ENCODE results near the gene ARL8A.
A peak's percentile ranks its signal among the peaks of the same experiment; 100 is the strongest.
"Not testable (repeated sequence)": the region's sequence is repeated elsewhere in the genome, so short reads cannot be mapped to it uniquely, and the experiment has no call there.

Gene ARL8A

DNA sequence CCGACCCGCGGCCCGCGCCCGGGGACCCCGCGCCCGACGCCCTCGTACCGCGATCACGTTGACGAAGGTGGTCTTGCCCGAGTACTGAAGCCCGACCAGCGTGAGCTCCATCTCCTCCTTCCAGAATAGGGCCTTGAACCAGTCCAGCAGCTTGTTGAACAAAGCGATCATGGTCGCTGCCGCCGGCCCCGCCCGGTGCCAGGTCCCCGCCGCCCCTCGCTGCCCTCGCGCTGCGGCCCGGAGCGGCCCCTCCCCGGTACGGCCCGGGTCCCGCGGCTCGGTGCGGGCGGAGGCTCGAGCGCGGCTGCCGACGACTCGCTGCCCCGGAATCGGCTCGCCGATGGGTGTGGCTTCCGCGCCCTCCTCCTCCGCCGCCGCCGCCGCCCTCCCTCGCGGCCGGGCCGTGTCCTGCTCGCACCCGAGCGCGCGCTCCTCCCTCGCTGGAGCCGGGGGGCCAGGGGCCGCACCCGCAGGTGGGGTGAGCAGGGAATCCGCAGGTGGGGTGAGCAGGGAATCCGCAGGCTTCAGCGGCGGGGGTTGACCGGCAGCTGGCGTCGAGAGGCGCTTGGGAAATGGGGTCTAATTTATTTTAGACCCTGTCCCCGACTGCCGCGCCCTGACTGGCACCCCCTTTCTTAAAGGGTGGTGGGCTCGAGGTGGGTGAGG lies at the start of gene ARL8A:
TSS of gene ARL8A (minus strand) at position 336 of the 666 bp plus-strand sequence. CDS start at position 171, 165 bp downstream.
- no peak for FAIRE-seq

DNA sequence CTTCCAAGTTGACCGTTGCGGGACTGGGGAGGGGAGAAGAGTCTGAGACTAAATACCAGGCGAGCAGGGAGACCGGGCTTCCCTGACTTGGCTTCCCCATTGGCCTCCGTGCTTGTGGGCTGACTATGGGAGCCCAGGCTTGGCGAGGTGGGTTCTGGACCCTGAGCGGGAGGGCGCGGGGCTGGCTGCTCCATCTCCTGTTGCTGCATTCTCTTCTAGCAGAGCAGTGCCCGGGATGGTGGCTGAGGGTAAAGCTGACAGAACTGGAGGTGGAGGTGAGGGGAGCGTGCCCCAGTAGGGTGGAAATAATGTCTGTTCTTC lies 49.8 kb upstream of the ARL8A start:
- no peak for FAIRE-seq

DNA sequence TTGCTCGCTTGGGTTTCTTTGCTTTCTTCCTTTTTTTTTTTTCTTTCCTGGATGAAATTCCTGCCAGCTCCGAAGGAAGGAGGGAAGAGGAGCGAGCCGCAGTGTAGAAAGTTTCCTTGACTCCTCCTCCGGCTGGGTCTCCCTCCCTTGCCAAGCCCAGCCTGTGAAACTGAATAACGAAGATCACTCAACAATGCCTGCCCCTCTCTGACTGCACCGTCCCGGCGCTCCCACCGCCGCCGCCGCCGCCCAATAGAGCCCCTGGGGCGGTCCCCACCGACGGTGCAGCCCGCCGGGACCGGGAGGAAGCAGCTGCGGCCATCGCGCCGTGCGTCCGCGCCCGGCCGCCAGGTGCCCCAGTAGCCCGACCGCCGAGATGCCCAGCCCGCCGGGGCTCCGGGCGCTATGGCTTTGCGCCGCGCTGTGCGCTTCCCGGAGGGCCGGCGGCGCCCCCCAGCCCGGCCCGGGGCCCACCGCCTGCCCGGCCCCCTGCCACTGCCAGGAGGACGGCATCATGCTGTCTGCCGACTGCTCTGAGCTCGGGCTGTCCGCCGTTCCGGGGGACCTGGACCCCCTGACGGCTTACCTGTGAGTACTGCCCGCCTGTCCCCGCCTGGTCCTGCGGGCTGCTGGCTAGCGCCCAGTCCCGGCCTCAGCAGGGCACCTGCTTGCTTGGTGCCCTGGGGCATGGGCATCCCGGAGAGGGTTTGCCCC lies 49.2 kb upstream of the ARL8A start, which contains the start of gene LGR6:
TSS of gene LGR6 (plus strand) at position 186 of the 714 bp plus-strand sequence. CDS start at position 377, 191 bp downstream.
- FAIRE-seq = no peak

DNA sequence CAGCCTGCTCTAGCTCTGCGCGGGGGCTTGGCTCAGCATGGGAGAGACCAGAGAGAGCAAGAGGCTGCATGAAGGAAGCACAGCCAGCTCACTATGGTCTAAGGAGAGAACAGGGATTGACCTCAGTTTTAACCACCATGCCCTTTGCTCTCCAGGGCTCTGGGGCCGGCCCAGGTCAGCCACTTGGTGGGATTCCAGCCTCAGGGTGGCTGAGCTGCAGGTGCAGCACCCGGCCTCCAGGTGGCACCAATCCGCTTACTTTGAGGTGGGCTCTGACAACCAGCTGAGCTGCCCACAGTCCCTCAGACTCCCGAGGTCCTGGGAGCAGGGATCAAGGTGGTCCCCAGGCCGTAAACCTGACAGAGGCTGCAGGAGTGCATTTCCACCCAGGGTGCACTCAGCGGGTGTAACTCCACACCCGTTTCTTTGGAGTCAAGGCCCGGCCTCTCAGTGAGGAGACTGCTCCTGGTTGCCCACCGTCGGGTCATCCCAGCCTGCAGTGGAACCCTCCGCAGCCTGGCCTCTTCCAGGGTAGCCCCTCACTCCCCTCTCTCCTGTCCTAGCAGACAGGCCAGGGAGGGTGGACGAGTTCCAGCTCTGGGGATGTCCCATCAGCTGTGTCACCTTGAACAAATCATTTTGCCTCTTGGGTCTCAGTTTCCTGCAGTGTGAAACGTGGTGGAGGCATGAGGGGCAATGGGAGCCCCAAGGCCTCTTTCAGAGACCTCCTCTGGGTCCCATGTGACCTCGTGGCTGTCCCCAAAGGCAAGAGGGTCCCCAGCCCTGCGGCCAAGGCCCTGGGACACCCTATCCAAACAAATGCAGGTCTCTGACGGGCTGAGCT lies 48.5 kb upstream of the ARL8A start:
- FAIRE-seq = no peak

DNA sequence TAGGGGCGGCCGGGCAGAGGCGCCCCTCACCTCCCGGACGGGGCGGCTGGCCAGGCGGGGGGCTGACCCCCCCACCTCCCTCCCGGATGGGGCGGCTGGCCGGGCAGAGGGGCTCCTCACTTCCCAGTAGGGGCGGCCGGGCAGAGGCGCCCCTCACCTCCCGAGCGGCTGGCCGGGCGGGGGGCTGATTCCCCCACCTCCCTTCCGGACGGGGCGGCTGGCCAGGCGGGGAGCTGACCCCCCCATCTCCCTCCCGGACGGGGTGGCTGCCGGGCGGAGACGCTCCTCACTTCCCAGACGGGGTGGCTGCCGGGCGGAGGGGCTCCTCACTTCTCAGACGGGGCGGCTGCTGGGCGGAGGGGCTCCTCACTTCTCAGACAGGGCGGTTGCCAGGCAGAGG lies 46.9 kb upstream of the ARL8A start:
- FAIRE-seq = not testable (repeated sequence)

DNA sequence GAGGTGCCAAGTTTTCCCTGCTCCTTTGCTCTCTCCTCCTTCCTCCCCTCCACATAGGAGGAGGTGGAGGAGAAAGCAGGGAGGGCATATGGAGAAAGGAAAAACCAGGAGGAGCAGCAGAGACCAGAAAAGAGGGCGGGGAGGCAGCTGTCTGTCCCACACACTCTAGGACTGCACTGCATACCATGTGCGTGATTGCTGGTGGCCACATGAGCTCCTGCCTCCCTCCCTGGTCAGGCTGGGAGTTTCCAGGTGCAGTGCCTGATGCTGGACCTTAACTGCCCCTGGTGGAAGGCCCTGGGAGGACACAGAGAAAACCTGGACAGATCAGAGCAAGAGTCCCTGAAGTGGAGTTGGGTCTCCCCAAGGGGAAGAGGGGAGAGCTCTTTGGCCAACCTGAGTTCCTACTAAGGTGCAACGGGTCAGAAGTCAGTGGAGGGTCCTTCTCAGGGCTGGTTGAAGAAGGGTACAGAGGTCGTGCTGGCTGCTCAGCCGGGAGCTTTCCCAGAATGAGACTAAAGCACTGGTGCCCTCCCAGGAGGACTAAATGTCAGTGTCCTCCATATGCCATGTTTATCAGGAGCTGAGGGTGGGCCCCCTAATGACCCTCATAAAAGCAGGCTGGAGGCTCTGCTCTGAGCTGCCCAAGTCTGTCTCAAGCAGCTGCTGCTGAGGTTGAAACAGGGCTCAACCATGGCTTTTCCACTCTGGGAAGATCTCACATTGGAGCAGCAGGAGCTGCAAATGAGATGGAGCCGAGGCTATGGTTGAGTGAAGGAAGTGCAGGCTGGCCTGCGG lies 45.6 kb upstream of the ARL8A start:
- no peak for FAIRE-seq

DNA sequence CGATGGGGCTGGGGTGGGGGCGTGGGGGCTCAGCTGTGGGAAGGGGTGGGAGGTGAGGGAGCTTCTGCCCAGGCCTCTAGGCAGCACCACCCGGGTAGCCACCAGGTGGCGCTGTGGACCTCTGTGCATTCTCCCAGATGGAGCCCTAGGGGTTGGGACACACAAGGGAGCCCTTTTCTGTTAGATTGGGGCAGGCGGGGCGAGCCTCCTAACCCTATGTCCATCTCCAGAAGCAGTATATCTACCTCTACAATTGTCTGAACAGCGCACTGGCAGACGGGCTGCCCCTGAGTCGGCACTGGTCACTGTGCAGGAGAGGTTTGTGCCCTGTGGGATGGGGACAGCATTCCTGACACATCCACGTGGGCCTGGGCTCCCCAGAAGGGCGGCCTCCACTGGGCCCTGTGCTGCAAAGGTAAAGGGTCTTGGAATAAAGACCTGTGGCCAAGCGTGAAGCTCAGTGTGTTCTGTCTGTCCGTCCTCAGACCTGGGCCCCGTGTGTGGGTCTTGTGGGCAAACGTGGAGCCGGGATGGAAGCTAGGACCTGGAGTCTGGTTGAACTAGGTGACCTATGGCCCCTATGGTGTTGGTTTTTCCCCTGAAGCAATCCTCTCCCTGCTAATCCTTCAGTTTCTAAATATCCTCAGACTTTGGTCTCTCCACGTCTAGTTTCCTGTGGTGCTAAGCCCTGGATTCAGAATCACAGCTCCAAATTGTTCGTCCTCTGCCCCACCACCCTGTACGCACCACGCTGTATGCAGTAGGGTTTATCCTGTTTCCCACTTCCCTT lies 44.7 kb upstream of the ARL8A start:
- no peak for FAIRE-seq

DNA sequence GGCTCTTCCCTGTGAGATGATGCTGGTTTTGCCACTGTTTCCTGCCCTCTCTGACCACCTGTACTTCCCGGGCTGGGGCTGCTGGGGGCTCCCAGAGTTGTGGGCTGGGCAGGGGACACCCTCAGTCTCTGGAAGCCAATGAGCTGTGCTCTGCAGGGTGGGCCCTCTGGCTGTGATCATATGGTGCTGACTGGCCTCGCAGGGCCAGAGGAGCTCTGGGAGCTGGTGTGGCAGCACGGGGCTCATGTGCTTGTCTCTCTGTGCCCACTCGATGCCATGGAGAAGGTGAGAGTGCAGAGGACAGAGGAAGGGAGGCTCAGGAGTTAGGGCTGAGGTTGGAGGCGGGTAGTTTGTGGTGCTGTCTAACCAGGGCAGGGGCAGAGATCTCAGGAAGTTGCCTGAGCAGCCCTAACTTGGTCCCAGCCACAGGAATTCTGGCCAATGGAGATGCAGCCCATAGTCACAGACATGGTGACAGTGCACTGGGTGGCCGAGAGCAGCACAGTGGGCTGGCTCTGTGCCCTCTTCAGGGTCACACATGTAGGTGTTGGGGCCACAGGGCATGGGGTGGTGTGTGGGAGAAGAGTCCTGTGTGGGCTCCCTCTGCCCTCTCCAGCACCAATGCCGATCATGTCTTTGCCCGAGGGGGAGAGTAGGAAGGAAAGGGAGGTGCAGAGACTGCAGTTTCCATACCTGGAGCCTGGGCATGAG lies 43.3 kb upstream of the ARL8A start:
- FAIRE-seq = no peak

DNA sequence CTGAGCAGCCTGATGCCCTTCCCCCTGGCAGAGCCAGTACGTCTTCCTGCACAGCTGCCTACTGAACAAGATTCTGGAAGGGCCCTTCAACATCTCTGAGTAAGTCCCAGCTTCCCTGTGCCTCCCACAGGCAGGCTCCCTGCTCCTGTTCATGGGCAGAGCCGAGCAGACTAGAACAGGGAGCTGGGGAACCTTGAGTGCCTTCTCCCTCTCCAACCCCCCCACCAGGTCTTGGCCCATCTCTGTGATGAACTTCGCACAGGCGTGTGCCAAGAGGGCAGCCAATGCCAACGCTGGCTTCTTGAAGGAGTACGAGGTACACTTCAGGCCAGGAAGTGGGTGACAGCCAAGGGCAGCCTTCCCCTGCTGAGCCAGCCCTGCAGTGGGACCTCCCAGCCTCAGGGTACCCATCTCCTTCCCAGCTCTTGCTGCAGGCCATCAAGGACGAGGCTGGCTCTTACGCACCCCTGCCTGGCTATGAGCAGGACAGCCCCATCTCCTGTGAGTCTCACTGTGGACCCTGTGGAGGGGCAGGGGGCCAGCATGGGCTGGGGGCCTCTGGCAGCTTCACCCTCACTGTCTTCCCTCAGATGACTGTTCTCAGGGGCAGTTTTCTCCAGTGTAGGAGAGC lies 42.6 kb upstream of the ARL8A start:
- no peak for FAIRE-seq

DNA sequence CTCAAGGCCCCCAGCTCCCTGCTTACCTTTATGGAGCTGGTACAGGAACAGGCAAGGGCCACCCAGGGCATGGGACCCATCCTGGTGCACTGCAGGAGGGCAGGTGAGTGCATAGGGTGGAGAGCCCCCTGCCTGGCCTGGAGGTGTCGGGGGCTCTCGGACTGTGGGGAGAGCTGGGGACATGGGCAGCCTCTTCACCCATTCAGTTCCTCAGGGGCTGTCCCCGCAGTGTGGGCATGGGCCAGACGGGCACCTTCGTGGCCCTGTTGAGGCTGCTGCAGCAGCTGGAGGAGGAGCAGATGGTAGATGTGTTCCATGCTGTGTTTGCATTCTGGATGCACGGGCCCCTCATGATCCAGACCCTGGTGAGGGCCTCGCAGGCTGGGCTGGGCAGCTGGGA lies 41.8 kb upstream of the ARL8A start:
- no peak for FAIRE-seq

DNA sequence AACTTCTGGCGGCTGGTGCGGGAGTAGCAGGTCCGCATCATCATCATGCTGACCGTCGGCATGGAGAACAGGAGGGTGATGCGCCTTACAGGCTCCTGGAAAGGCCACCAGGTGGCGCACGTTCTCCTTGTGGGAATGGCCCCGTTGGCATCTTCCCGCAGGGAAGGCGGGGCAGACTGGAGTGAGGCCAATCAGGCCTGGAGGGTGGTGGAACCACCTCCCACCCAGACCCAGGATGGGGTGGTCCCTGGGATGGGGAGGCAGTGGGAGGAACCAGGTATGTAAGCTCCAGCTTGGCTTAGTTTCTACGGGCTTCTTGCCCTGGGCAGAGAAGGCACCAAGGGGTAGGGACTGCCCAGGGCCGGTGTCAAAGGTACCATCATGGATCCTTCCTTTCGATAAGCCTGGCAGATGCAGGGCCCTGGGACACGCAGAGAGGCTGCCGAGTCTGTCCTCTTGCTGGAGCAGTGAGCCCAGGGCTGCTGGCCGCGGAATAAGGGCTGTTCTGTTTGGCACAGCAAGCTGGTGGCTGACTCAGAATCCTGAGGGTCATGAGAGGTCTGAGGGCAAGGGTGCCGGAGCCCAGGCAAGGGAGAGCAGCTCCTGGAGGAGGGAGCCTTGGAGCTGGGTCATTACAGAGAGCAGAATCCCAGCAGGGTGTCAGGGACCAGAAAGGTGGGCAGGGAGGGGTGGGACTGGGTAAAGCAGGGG lies 40.4 kb upstream of the ARL8A start:
- peak; percentile 91 for FAIRE-seq

DNA sequence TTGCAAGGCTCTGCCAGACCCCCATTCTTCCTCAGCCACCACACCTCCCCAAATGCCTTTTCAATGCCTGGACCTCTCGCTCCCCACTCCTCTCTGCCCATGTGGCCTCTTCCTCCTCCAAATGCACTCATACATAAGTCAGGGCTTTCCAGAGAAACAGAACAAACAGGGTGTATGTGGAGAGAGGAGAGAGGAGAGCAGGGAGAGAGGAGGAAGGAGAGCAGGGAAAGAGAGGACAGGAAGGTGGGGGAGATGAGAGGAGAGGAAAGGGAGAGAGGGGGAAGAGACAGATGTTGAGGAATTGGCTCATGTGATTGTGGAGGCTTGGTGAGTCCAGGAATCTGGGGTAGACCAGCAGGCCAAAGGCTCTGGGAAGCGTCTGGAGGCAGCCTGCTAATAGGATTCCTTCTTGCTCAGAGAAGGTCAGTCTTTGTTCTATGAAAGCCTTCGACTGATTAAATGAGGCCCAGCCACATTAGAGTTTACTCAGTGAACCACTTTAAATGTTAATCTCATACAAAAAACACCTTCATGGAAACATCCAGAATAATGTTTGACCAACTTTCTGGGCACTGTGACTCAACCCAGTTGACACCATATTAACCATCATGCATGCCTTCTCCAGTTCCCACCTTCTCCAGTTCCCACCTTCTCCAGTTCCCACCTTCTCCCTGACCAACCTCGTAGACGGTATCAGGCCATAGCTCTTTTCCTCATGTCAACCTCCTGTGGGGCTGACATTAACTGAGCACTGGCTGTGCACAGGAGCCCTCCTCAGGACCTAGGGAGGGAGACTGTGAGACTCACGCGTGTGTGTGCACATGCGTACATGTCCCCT lies 37.7 kb upstream of the ARL8A start:
- no peak for FAIRE-seq

DNA sequence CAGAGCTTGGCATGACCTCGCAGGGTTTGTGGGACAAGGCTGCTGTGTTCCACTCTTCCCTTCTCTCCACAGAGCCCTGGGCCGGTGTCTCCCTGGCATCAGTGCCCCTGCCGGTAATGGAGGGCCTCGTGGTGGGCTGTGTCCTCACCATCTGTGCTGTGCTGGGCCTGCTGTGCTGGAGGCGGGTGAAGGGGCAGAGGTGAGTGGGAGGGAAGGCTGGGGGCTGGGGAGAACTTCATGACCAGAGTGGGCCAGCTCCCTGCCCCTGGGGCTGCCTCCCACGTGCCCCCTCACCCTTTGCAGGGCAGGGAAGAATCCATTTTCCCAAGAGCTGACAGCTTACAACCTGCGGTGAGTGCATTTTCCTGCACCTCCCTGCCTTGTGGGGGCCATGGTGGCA lies 37.0 kb upstream of the ARL8A start:
- no peak for FAIRE-seq

DNA sequence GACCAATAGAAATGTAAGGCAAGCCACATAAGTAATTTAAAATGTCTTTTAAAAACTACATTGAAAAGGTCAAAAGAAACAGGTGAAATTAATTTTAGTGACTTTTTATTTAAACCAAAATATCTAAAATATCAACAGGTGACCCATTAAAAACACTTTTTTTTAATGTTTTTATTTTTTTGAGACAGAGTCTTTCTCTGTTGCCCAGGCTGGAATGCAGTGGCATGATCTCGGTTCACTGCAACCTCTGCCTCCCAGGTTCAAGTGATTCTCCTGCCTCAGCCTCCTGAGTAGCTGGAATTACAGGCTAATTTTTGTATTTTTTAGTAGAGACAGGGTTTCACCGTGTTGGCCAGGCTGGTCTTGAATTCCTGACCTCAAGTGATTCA lies 36.2 kb upstream of the ARL8A start:
- not testable (repeated sequence) for FAIRE-seq

DNA sequence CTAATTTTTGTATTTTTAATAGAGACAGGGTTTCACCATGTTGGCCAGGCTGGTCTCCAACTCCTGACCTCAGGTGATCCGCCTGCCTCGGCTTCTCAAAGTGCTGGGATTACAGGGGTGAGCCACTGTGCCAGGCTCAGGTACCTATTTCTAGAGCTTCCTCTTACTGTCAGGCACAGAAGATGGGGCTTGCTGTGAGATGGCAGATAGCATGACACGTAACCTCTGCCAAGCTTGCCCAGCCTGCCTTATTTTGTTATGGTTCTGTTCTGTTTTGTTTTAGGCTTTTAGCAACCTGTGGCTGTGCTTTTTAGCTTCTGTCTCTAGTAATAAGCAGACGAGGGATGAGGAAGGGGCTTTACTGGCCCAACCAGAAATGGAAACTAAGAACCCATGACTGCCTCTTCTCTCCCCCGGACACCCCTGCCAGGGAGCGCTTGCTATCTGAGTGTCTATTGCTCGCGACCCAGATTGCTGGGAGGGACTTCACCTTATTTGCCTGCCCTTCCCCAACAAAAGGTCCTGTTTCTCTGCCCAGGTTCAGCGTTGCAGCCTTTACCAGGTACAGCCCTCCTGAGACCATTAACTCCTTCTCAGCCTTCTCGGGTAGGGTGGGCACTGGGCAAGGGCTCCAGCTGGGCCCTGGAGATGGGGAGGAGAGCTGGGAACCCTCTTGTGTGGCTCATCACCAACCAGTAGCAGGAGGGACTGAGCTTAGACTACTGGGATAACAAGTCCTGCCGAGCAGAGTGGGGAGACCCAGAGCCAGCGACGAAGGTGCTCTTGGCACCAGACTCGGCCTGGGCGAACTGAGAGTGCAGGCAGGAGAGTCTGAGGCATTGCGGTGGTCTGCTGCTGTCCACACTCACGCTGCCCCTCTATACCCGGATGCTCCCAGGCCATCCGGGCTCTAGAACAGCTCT lies 35.6 kb upstream of the ARL8A start:
- FAIRE-seq = no peak

DNA sequence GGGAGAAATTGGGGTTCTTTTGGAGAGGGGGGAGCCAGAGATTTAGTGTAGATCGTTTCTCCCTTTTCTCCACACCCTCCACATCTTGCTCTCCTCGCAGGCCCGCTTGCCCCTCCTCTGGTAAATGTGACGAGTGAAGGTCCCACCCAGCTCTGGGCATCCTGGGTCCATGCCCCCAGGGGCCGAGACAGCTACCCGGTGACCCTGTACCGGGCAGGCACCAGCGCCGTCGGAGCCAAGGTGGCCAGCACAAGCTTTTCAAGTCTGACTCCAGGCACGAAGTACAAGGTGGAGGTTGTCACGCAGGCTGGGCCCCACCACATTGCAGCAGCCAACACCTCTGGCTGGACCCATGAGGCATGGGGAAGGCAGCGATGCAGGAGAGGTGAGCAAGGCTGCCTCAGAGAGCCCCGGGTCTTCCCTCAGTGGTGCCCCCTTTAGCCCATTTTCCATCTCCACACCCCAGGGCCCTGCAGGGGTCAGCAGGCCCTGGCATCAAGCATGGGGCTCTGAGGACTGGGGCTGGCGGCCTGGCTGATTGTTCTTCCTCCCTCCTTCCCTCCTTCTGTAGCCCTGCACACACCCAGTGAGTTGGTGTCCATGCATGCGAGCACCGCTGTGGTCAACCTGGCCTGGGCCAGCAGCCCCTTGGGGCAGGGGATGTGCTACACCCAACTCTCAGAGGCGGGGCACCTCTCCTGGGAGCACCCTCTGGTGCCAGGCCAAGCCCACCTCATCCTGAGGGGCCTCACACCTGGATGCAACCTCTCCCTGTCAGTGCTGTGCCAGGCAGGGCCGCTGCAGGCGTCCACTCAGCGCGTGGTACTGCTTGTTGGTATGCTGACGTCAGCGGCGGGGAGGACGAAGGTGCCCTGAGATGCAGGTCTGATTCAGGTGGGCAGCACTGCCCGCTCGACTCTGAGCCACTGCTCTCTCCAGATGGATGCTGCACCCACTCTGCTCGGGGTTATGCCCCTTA lies 32.7 kb upstream of the ARL8A start:
- FAIRE-seq = no peak

DNA sequence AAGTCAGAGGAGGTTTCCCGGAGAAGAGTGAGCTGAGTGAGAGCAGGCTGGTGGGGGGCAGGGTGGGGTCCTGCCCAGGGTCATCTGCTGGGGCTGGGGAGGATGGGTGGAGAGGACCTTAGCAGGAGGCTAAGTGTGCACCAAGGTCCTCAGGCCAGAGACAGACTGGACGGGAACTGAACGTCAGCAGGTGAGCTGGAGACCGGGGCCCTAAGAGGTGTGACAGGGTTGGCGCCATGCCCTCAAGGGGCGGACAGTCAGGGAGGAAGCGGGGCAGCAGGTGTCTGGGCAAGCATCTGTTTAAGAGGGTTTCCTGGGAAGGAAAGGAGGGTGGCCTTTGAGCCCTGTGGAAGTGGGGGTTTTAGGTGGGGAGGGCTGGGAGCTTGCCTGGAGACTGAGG lies 29.5 kb upstream of the ARL8A start:
- no peak for FAIRE-seq

Data from G401.6 (cell line).